GM18858 (cell line): Measurements from ENCODE around the gene GOLGA3.
A peak's percentile ranks its signal among the peaks of the same experiment; 100 is the strongest.
"Not testable (repeated sequence)": the region's sequence is repeated elsewhere in the genome, so short reads cannot be mapped to it uniquely, and the experiment has no call there.

ENCODE experiments used
- ATAC-seq: cut with Tn5 transposase; IDR thresholded peaks from one replicate; pipeline ENCODE4 v1.9.1; 2021; ENCODE audit not compliant: unreplicated experiment

Gene GOLGA3, protein sequence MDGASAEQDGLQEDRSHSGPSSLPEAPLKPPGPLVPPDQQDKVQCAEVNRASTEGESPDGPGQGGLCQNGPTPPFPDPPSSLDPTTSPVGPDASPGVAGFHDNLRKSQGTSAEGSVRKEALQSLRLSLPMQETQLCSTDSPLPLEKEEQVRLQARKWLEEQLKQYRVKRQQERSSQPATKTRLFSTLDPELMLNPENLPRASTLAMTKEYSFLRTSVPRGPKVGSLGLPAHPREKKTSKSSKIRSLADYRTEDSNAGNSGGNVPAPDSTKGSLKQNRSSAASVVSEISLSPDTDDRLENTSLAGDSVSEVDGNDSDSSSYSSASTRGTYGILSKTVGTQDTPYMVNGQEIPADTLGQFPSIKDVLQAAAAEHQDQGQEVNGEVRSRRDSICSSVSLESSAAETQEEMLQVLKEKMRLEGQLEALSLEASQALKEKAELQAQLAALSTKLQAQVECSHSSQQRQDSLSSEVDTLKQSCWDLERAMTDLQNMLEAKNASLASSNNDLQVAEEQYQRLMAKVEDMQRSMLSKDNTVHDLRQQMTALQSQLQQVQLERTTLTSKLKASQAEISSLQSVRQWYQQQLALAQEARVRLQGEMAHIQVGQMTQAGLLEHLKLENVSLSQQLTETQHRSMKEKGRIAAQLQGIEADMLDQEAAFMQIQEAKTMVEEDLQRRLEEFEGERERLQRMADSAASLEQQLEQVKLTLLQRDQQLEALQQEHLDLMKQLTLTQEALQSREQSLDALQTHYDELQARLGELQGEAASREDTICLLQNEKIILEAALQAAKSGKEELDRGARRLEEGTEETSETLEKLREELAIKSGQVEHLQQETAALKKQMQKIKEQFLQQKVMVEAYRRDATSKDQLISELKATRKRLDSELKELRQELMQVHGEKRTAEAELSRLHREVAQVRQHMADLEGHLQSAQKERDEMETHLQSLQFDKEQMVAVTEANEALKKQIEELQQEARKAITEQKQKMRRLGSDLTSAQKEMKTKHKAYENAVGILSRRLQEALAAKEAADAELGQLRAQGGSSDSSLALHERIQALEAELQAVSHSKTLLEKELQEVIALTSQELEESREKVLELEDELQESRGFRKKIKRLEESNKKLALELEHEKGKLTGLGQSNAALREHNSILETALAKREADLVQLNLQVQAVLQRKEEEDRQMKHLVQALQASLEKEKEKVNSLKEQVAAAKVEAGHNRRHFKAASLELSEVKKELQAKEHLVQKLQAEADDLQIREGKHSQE (N-terminal part only)

DNA sequence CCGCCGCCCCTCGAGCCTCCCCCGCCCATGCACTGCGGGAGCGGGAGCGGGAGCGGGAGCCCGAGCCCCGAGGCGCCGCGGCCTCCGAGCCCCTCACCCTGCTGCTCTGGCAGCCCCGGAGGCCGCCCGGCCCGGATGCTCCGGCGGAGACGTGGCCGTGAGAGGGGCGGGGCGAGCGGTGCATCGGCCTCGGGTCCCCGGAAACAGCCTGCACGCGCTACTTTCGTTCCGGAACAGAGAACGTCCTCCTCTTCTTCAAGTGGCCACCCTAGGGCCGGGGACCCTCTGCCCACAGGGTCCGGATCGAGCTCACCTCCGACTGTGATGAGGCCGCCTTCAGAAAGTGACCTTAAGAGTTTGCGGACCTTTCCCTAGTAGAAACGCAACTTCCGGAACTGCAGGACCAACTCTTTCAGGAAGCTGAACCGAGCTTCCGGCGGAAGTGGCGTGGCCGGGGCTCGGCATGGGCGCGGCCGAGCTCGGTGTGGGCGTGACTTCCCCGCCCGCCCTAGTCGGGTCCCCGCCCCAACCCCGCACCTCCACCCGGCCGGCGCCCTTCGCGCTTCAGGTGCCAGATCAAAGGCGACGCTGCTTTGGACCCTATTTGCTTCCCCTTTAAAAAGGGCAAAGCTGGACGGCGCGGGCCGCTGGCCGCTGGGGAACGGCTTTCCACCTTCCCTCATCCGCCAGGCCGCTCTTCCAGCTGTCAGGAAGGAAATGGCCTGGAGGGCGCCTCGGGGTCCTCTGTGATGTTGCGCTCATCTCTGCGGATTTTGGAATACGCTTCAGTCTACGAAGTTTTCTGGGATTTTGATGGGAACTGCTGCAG, at the start of gene GOLGA3:
GOLGA3 (minus strand) TSS at position 164 of the 829 bp plus-strand sequence. CDS start 6,741 bp downstream, outside the sequence.
- peak; percentile 75 for ATAC-seq

DNA sequence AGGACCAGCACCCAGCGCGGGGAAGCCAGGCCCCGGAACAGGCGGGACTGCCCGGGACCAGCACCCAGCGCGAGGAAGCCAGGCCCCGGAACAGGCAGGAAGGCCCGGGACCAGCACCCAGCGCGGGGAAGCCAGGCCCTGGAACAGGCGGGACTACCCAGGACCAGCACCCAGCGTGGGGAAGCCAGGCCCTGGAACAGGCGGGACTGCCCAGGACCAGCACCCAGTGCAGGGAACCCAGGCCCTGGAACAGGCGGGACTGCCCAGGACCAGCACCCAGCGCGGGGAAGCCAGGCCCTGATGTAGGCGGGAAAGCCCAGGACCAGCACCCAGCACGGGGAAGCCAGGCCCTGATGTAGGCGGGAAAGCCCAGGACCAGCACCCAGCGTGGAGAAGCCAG, 46.0 kb upstream of the GOLGA3 start:
- ATAC-seq: not testable (repeated sequence)

DNA sequence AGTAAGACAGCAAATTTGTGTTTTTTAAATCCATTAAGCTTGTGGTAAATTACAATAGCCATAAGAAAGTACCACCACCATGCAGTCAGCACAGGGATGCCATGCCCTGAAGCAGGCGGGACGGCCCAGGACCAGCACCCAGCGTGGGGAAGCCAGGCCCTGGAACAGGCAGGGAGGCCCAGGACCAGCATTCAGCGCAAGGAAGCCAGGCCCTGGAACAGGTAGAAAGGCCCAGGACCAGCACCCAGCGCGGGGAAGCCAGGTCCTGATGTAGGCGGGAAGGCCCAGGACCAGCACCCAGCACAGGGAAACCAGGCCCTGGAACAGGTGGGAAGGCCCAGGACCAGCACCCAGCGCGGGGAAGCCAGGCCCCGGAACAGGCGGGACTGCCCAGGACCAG, 45.5 kb upstream of the GOLGA3 start:
- no peak for ATAC-seq

DNA sequence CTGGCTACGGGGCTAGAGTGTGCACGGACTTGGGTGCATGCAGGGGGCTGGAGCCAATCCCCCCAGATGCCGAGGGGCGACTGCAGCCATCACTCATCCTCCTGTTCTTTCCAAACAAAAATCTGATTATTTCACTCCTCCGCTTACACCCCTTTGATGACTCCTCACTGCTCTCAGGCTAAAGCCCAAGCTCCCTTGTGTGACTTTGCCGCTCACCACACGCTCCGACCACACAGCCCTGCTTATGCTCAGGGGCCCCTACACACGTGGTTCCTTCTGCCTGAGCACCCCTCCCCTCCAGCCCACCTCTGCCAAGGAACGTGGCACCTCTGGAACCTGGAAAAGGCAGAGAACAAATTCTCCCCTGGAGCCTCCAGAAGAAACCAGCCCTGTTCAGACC, 45.1 kb upstream of the GOLGA3 start:
- no peak for ATAC-seq

DNA sequence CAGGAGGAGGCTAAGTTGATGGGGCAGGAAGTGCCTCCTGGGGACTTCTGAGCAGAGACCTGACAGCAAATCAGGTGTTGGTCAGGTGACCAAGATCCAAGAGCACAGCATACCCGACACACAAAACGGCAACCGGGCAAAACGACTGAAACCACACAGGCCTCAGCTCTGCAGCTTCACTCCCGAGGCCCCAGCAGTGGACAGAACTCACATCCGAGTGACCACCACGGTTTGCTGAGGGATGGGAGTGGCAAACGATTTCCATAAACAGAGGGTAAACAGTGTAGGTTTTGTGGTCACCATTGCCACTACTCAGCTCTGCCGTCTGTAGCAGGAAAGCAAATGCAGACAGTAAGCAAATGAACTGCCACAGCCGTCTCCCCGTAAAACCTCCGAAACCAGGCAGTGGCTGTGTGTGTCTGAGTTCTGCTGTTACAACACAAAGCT, 44.3 kb upstream of the GOLGA3 start:
- no peak for ATAC-seq

DNA sequence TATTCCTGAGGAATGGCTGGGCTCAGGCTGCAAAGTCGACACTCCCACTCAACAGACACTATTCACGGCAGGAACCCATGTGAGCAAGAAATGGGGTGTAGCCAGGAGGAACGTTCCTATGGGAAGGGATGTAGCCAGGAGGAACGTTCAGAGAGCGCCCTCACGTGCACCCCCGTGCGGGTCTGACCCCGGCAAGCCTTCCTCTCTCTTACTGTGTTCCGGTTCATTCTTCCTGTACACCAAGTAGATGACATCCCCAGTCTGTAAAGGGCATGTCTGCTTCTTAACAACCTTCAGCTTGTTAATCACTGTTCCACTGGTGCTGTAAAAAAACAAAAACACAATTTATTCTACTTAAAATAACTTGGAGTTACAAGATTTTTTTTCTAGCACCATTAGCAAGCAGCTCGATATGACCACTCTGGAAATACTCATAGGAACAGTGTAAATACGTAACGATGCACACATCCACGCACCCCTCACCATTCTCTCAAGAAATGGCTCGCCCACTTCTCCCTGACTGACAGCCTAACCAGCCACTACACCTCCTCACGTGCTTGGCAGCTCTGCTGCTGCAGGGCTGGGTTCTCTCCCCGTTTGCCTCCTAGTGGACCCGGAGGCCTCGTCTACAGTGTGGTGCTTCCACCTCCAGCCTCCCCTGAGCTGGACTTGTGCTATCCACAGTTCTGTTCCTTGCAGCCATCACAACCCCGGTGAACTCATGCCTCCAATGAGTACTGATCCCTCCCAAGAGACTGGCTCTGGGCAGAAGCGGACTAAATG, 43.6 kb upstream of the GOLGA3 start:
- ATAC-seq: no peak

DNA sequence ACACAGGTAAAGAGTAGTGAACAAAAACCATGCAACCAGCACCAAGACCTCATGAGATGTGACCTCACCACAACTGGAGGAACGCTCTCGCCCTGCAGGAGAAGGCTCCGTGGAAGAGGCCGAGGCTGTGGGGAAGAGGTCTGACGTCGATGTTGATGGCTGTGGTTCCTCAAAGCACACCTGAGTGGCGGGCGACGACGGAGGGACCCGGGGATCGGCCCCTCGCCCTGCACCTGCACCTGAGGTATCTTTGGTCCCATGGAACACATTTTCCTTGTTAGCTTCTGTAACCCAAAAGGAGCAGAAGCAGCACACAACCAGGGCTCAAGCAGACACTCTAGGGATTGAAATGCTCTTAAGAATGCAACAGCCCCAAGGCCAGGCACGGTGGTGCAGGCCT, 40.9 kb upstream of the GOLGA3 start:
- ATAC-seq: no peak

DNA sequence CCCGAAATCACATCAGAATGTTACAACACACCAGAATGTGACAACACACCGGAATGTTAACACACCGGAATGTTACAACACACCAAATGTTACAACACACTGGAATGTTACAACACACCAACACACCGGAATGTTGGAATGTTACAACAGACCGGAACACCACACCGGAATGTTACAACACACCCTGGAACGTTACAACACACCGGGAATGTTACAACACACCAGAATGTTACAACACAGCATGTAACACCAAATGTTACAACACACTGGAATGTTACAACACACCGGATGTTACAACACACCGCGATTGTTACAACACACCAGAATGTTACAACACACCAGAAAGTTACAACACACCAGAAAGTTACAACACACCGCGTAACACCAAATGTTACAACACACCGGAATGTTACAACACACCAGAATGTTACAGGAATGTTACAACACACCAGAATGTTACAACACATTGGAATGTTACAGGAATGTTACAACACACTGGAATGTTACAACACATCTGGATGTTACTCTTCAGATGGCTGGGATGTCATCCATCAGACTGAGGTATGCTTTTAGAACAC, 37.7 kb upstream of the GOLGA3 start:
- ATAC-seq: no peak

DNA sequence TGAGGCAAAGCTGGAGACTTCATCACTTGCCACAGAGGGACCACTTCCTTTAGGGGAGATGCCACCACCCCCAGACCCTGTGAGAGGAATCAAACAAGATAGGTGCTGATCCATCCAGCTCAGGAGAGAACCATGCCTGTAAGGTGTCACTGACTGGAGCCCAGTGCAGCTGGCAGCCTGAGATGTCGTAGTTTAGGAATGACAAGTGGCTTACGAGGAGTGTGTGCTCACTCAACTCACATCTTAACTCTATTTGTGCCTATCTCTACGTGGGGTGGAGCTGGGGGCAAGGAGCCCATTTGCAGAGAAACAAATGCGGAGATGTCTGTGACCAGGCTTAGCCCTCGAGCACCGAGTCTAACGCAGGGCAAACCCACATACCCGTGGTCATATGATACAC, 32.9 kb upstream of the GOLGA3 start:
- no peak for ATAC-seq

DNA sequence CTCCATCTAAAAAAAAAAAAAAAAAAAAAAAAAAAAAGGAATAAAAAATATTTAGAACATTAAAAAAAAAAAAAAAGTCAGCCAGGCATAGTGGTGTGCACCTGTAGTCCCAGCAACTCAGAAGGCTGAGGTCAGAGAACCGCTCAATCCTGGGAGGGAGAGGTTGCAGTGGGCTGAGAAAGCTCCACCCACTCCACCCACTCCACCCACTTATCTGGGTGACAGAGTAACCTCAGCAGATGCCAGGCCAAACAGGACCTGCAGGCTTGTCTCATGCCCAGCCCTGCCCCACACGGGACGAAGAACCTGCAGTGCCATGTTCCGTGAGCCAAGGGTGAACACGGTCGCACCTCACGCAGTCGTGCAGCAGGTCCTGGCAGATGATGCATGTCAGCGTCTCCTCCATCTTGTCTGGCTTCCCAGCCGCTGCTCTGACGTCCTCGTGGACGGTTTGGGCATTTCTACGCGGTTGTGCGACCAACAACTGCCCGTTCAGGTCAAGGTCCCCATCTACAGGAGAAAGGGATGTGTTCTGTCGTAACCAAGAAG, 30.1 kb upstream of the GOLGA3 start:
- ATAC-seq: no peak

DNA sequence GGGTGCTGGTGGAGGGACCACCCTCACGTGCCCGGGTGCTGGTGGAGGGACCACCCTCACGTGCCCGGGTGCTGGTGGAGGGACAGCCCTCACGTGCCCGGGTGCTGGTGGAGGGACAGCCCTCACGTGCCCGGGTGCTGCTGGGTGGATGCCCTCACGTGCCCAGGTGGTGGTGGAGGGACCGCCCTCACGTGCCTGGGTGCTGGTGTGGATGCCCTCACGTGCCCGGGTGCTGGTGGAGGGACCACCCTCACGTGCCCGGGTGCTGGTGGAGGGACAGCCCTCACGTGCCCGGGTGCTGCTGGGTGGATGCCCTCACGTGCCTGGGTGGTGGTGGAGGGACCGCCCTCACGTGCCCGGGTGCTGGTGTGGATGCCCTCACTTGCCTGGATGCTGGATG, 28.4 kb upstream of the GOLGA3 start:
- not testable (repeated sequence) for ATAC-seq

DNA sequence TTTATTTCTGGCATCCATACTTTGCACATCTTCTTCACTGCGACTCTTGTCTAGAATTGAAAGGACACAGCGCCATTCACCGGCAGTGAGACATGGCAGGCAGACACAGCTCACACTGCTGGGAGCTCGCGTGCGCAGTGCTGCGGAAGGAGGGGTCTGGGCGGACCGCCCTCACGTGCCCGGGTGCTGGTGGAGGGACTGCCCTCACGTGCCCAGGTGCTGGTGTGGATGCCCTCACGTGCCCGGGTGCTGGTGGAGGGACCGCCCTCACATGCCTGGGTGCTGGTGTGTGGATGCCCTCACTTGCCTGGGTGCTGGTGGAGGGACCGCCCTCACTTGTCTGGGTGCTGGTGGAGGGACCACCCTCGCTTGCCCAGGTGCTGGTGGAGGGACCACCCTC, 27.9 kb upstream of the GOLGA3 start:
- ATAC-seq: no peak

DNA sequence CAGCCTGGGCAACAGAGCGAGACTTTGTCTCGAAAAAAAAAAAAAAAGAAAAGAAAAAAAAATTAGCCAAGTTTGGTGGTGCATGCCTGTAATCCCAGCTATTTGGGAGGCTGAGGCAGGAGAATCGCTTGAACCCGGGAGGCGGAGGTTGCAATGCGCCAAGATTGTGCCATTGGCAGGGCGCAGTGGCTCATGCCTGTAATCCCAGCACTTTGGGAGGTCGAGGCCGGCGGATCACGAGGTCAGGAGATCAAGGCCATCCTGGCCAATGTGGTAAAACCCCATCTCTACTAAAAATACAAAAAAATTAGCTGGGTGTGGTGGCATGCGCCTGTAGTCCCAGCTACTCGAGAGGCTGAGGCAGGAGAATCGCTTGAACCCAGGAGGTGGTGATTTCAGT, 26.5 kb upstream of the GOLGA3 start:
- not testable (repeated sequence) for ATAC-seq

DNA sequence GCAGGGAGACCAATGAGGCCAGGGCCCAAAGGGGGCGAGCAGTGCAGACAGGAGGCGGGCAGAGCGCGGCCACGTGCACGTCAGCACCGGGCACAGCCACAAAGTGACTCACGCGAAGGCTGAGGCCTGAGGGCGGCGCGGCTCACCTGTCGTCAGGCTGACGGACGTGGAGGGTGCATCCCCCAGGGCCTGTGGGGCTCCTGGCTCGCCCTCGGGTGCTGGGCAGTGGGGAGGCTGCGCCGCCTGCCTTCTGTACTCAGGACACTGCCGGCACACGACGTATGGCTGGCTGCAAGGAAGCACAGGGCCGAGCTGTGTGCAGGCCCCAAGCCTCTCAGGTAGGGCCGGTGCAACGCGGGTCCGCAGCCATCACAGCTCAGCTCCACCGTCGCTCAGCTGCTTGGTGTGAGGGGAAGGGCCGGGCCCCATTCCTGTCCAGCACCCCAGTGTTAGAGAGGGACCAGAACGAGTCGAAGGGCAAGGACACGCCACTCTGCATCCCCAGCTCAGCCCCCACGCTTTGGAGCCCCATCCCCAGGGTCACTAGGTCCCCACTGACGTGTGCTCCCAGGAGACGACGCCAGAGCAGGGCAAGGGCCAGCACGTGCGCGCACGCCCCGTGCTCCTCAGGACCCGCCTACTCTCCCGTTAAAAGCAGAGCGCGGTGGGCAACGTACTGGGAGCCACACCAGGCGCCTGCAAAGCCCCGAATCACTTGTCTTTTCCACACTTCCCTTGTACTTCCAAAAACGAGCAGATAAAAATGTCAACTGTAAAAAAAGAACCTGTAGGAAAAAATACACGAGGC, 24.8 kb upstream of the GOLGA3 start:
- ATAC-seq: no peak

DNA sequence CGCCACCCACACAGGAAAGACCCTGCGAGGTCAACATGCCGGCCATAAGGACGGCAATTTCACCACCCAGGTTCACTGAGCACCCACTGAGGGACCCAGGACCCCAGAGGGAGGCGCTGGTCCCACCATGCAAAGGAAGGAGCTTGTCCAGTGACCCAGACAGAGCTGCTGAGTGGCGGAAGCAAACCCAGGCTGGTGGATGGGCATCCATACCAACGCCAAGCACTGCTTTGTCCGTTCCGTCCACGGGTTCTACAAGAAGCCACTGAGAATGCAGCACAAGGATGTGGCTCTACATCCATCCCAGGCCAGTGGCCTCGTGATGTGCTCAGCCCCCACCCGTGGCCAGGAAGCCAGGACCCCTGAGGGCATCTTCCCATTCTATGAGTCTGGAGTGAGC, 23.8 kb upstream of the GOLGA3 start:
- no peak for ATAC-seq

DNA sequence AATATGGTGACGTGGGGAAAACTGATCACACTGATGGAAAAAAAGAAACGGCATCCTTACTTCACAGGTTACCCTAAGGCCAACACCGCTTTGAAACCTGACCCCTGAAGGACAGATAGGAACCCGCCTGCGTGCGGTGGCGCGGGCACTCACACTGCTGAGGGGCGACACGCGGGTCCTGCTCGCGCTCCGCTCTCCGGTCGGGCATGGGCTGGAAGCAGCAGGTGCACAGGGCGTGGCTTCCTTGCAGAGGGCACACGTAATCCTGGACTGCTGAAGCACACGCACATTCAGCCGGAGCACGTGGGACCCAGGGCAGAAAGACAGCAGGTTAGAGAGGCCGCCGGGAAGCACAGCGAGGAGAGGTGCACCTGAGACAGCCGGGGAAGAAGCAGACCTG, 22.8 kb upstream of the GOLGA3 start:
- ATAC-seq: no peak

DNA sequence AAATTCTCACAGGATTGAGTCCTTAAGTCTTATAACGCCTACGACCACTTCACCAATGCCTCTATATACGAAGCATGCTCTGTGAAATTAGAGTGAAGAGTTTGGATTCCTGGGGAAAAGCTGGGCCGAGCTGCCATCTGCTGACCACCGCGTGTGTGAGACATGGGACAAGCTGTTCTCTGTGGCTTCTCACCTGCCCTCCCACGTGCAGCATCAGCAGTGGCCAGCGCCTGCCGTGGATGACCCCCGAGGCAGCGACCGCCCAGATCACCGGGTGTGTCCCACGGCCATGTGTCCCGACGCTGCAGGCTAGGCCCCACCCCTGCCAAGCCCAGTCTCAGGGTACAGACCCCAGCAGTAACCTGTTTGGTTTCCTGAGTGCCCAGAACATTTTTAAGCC, 21.6 kb upstream of the GOLGA3 start:
- ATAC-seq: no peak

DNA sequence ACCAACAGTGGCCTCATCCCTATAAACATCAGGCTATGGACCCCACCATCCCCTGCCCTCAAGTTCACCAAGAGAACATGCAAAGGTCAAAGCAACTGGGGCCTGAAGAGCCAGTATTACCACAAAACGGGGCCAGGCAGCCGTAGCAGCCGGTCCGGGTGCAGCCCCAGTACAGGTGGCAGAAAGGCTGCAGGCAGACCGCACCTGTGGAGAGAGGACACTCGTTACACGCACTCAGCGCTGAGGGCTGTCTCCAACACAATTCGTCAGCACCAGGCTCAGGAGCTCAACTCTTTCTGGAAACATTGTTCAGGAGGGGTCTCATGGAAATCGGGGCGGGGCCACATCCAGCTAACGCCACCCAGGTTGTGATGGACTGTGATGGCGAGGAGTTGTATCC, 19.9 kb upstream of the GOLGA3 start:
- ATAC-seq: no peak
